Osteoblast (primary cell): ENCODE measurements around the gene A2M. TPM values are rescaled to one million over a fixed set of nuclear protein-coding genes. Genes with fewer than 3 reads are reported as not detected.

ENCODE experiments used
- DNase-seq: peaks from one replicate; pipeline ENCODE4 v3.0.0; 2011; ENCODE audit warnings: low spot score, mixed read lengths; ENCODE audit not compliant: insufficient read length; ENCODE audit errors: missing footprints
- H2AFZ ChIP-seq: 2 replicates; pipeline ENCODE4 v1.6.0; 2011; ENCODE audit warnings: mild to moderate bottlenecking, low read length
- H3K27ac ChIP-seq: 2 replicates; pipeline ENCODE4 v1.5.1; 2011; ENCODE audit warnings: mild to moderate bottlenecking, low read depth, low read length, moderate library complexity
- H3K27me3 ChIP-seq: 2 replicates; pipeline ENCODE4 v1.6.0; 2012; ENCODE audit warnings: mild to moderate bottlenecking, control low read depth, inconsistent platforms, low read length, moderate library complexity; ENCODE audit not compliant: insufficient read depth
- H3K36me3 ChIP-seq: 2 replicates; pipeline ENCODE4 v1.5.1; 2011; ENCODE audit warnings: mild to moderate bottlenecking, low read length, control low read depth, moderate library complexity; ENCODE audit not compliant: insufficient read depth
- H3K4me1 ChIP-seq: 2 replicates; pipeline ENCODE4 v1.5.1; 2011; ENCODE audit warnings: mild to moderate bottlenecking, low read length, control low read depth, moderate library complexity; ENCODE audit not compliant: insufficient read depth
- H3K4me2 ChIP-seq: 2 replicates; pipeline ENCODE4 v1.6.0; 2011; ENCODE audit warnings: mild to moderate bottlenecking, low read length; ENCODE audit not compliant: insufficient read depth
- H3K4me3 ChIP-seq: fragments of 200-600 bp; sonication (generic); 3 replicates; pipeline ENCODE4 v1.5.1; 2012; ENCODE audit warnings: mild to moderate bottlenecking, low read length, inconsistent platforms; ENCODE audit not compliant: insufficient read depth
- H3K79me2 ChIP-seq: 2 replicates; pipeline ENCODE4 v1.6.0; 2012; ENCODE audit warnings: mild to moderate bottlenecking, low read length, control low read depth, inconsistent platforms; ENCODE audit not compliant: insufficient read depth
- H3K9me3 ChIP-seq: 2 replicates; pipeline ENCODE4 v1.5.1; 2011; ENCODE audit warnings: low read depth, low read length, control low read depth
- H4K20me1 ChIP-seq: 2 replicates; pipeline ENCODE4 v1.6.0; 2012; ENCODE audit warnings: mild to moderate bottlenecking, low read length, control low read depth; ENCODE audit not compliant: insufficient read depth
- CTCF ChIP-seq: IDR thresholded peaks from 2 replicates; pipeline ENCODE4 v1.5.1; 2011; ENCODE audit warnings: mild to moderate bottlenecking, low read depth, low read length, moderate library complexity; ENCODE audit errors: extremely low read depth
- total RNA-seq: library from RNA; depleted of rRNA; stranded (reverse); fragments of >200 nt; gene quantifications from 2 replicates; pipeline ENCODE4 v1.2.3, GENCODE V29; 2012

A2M gene
- total RNA-seq, 1 donor: 2.2 TPM

- Histone ChIP-seq H2AFZ (no peak overlapping the region), H3K4me1 (no peaks in the 10 kb centered on the region), H3K27me3 (no peaks in the 10 kb centered on the region), H3K9me3 (no peaks in the 10 kb centered on the region), H3K4me3 (no peak overlapping the region), H3K4me2 (no peak overlapping the region), H3K36me3 (no peaks in the 10 kb centered on the region), H3K79me2 (no peaks in the 10 kb centered on the region), H3K27ac (no peak overlapping the region), H4K20me1 (no peaks in the 10 kb centered on the region)
- no peak for DNase-seq
- TF ChIP-seq CTCF: no peak
Observed at GRCh38 chr12:9101018-9101687, 14.6 kb downstream of the A2M start.

- no peak overlapping the region for H3K4me3 ChIP-seq
- no peak for TF ChIP-seq CTCF
- no peaks in the 10 kb centered on the region for H3K27me3 ChIP-seq
- H2AFZ ChIP-seq: no peak overlapping the region
- no peak for DNase-seq
- no peaks in the 10 kb centered on the region for H4K20me1 ChIP-seq
- H3K79me2 ChIP-seq: no peaks in the 10 kb centered on the region
- no peak overlapping the region for H3K4me2 ChIP-seq
- H3K9me3 ChIP-seq: no peaks in the 10 kb centered on the region
- H3K4me1 ChIP-seq: no peaks in the 10 kb centered on the region
- H3K36me3 ChIP-seq: no peaks in the 10 kb centered on the region
- no peak overlapping the region for H3K27ac ChIP-seq
Observed at GRCh38 chr12:9099552-9100190, 16.0 kb downstream of the A2M start.

- no peak for DNase-seq
- Histone ChIP-seq H3K27me3 (no peaks in the 10 kb centered on the region), H3K79me2 (no peaks in the 10 kb centered on the region), H3K27ac (no peak overlapping the region), H3K4me1 (no peaks in the 10 kb centered on the region), H3K36me3 (no peaks in the 10 kb centered on the region), H2AFZ (no peak overlapping the region), H3K4me2 (no peak overlapping the region), H4K20me1 (no peaks in the 10 kb centered on the region), H3K4me3 (no peak overlapping the region), H3K9me3 (no peaks in the 10 kb centered on the region)
- no peak for TF ChIP-seq CTCF
Observed at GRCh38 chr12:9098463-9099026, 17.2 kb downstream of the A2M start.

- Histone ChIP-seq H3K36me3 (no peaks in the 10 kb centered on the region), H3K4me3 (no peak overlapping the region), H3K27me3 (no peaks in the 10 kb centered on the region), H3K27ac (no peak overlapping the region), H3K4me1 (no peaks in the 10 kb centered on the region), H4K20me1 (no peaks in the 10 kb centered on the region), H3K79me2 (no peaks in the 10 kb centered on the region), H3K4me2 (no peak overlapping the region), H3K9me3 (no peaks in the 10 kb centered on the region), H2AFZ (no peak overlapping the region)
- peak; percentile 36 for DNase-seq
- no peak for TF ChIP-seq CTCF
Observed at GRCh38 chr12:9098115-9098452, 17.6 kb downstream of the A2M start.
